AG04450 (cell line): ENCODE measurements around the gene RELN. TPM values are rescaled to one million over a fixed set of nuclear protein-coding genes. Genes with fewer than 3 reads are reported as not detected.

Experiments used
- CTCF ChIA-PET: fragments of 300-600, 350-600 bp; formaldehyde crosslinking; extraction: SDS; loops from one replicate; lab custom pipeline; 2022; ENCODE audit warnings: antibody characterized with exemption, inconsistent platforms; lab: Charles Lee
- POLR2A ChIA-PET: fragments of 350-600 bp; formaldehyde crosslinking; extraction: SDS; loops from one replicate; lab custom pipeline; 2021; ENCODE audit warnings: antibody characterized with exemption, inconsistent platforms; lab: Yijun Ruan, JAX
- DNase-seq: peaks from one replicate; pipeline ENCODE4 v3.0.0-alpha.2; 2011; ENCODE audit warnings: low read depth, low spot score
- H3K27ac ChIP-seq: one replicate; pipeline ENCODE4 v1.5.1; 2012; ENCODE audit warnings: low read depth, low read length, control low read depth
- H3K27me3 ChIP-seq: one replicate; pipeline ENCODE4 v1.6.0; 2012; ENCODE audit warnings: low read length; ENCODE audit not compliant: control insufficient read depth, insufficient read depth
- H3K4me3 ChIP-seq: 2 replicates; pipeline ENCODE4 v1.5.1; 2011; ENCODE audit warnings: mild to moderate bottlenecking, low read depth, low read length, control low read depth
- H3K9me3 ChIP-seq: 2 replicates; pipeline ENCODE4 v1.5.1; 2012; ENCODE audit warnings: low read length; ENCODE audit not compliant: control insufficient read depth, insufficient read depth
- polyA plus RNA-seq: library from polyadenylated mRNA; depleted of rRNA; stranded (reverse); fragments of >200 nt; gene quantifications from 2 replicates; pipeline ENCODE4 v1.2.3, GENCODE V29; 2011
- TF ChIP-seq, protein P1 (sequence below): IDR thresholded peaks from 2 replicates; pipeline ENCODE4 v1.5.1; 2011; ENCODE audit warnings: low read depth, low read length, control low read depth, inconsistent platforms

RELN gene
- polyA plus RNA-seq, 1 experiment, result 7.6 TPM

DNA sequence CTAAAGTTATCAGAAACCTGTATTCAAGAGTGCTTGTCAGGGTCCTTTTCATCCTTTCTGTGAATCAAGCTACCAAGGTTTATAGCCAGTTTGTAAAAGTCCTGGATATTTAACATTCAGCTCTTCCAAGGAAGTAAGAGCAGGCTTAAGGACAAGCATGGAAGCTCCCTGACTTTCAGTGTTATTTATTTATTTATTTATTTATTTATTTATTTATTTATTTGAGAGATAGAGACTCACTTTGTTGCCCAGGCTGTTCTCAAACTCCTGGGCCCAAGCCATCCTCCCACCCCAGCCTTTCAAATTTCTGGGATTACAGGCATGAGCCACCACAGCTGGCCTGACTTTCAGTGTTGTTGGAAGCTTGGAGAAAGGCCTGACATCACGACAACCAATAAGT, 44.4 kb upstream of the RELN start:
- no peaks in the 10 kb centered on the region for H3K27me3 ChIP-seq
- H3K27ac ChIP-seq, result no peak overlapping the region
- TF ChIP-seq, protein P1, sequence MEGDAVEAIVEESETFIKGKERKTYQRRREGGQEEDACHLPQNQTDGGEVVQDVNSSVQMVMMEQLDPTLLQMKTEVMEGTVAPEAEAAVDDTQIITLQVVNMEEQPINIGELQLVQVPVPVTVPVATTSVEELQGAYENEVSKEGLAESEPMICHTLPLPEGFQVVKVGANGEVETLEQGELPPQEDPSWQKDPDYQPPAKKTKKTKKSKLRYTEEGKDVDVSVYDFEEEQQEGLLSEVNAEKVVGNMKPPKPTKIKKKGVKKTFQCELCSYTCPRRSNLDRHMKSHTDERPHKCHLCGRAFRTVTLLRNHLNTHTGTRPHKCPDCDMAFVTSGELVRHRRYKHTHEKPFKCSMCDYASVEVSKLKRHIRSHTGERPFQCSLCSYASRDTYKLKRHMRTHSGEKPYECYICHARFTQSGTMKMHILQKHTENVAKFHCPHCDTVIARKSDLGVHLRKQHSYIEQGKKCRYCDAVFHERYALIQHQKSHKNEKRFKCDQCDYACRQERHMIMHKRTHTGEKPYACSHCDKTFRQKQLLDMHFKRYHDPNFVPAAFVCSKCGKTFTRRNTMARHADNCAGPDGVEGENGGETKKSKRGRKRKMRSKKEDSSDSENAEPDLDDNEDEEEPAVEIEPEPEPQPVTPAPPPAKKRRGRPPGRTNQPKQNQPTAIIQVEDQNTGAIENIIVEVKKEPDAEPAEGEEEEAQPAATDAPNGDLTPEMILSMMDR, result no peak
- POLR2A ChIA-PET, result no interaction called here
- CTCF ChIA-PET, result interaction anchor here (0.7 kb wide), 1 partner anchor 467 kb away, joined by 4 read pairs; no protein-coding TSS in a partner anchor
- H3K4me3 ChIP-seq, result no peak overlapping the region
- no peak for DNase-seq
- no peaks in the 10 kb centered on the region for H3K9me3 ChIP-seq

DNA sequence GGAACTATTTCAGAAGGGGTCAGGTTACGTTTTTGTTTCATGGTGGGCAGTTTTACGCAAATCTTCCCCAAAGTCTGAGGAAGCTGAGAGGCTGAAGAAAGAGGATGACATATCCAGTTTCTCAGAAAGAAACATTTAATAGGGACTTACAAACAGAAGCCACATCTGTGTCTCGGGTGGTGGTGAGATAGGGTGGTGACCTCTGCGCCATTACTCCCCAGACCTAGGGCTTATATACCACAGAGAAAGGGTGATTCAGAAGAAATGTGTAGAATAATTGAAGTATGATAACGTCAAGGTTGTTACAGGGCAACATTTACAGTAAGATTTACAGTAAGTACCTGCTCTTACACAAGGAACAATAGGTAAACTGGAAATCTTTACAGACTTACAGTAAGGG, 43.0 kb upstream of the RELN start:
- Histone ChIP-seq H3K9me3 (no peaks in the 10 kb centered on the region), H3K4me3 (no peak overlapping the region), H3K27me3 (no peaks in the 10 kb centered on the region), H3K27ac (no peak overlapping the region)
- TF ChIP-seq, protein P1, result no peak
- DNase-seq, result no peak
- POLR2A ChIA-PET, result no interaction called here
- CTCF ChIA-PET, result no interaction called here

DNA sequence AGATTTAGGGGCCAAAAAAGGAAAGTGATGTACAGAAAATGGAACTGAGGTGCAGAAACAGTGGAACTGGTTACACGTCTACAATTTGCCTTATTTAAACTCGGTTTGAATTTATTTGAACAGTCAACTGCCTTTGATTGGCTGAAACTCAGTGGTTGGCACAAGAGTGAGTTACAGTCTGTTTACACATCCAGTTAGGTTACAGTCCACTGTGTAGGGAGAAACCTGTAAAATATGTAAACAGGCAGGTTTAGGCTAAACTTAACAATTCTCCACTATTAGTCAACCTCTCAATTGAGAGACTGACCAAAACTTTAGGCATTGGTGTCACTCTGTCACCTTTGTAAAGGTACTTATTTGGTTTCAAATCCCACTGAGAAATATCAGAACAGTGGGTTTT, 40.3 kb upstream of the RELN start:
- ChIA-PET POLR2A (no interaction called here), CTCF (no interaction called here)
- TF ChIP-seq, protein P1, result no peak
- no peaks in the 10 kb centered on the region for H3K9me3 ChIP-seq
- H3K4me3 ChIP-seq, result no peak overlapping the region
- no peaks in the 10 kb centered on the region for H3K27me3 ChIP-seq
- DNase-seq, result no peak
- no peak overlapping the region for H3K27ac ChIP-seq

DNA sequence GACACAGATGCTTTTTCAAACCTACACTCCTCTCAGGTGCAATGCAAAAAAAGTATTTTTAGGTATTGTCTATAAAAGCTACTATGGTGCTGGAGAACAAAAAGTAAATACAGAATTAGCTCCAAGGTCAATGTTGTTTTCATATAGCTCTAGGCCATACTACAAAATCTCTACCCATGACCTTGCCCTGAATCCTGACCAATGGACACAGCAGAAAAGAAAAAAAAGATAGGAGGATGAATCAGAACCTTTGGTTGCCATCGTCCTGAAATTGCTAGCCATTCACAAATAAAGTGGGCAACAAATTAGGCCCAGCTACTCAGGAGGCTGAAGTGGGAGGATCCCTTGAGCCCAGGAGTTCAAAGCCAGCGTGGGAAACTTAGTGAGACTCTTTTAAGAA, 35.2 kb upstream of the RELN start:
- H3K4me3 ChIP-seq, result no peak overlapping the region
- TF ChIP-seq, protein P1, result no peak
- peaks cover 5% of the 10 kb centered on the region; the same call in 1 of the 2 replicates for H3K9me3 ChIP-seq
- H3K27ac ChIP-seq, result no peak overlapping the region
- ChIA-PET POLR2A (no interaction called here), CTCF (interaction anchor here (0.7 kb wide), 1 partner anchor 450 kb away, joined by 4 read pairs; no protein-coding TSS in a partner anchor)
- no peak for DNase-seq
- H3K27me3 ChIP-seq, result no peaks in the 10 kb centered on the region

DNA sequence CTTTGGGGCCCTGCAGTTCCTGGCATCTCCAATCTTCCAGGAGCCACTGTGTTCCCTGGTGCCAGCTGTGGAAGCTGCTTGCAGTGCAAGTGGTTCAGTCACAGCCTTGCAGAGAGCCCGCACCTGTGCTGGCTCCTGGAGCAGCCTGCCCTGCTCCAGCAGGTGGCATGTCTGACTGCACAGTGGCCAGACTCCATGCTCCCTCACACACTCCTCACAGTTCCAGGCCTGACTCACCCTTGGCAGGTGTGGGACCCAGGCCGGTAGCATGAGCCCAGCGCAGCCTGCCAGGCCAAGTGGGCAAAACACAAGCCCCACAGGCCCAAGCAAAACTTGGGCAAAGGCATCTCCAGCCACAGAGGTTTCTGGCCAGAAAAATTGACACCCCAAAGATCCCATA, 33.6 kb upstream of the RELN start:
- POLR2A ChIA-PET, result no interaction called here
- no peak for DNase-seq
- CTCF ChIA-PET, result no interaction called here
- Histone ChIP-seq H3K4me3 (no peak overlapping the region), H3K27me3 (no peaks in the 10 kb centered on the region), H3K9me3 (peaks cover 5% of the 10 kb centered on the region; the same call in 1 of the 2 replicates), H3K27ac (no peak overlapping the region)
- TF ChIP-seq, protein P1, result no peak
